Measurements from ENCODE around the gene WASHC2C. TPM values are rescaled to one million over a fixed set of nuclear protein-coding genes. Genes with fewer than 3 reads are reported as not detected.
"Not testable (repeated sequence)": the region's sequence is repeated elsewhere in the genome, so short reads cannot be mapped to it uniquely, and the experiment has no call there.

Gene WASHC2C
- total RNA-seq, 1 donor from 2014 or later: 61.5 TPM

DNA sequence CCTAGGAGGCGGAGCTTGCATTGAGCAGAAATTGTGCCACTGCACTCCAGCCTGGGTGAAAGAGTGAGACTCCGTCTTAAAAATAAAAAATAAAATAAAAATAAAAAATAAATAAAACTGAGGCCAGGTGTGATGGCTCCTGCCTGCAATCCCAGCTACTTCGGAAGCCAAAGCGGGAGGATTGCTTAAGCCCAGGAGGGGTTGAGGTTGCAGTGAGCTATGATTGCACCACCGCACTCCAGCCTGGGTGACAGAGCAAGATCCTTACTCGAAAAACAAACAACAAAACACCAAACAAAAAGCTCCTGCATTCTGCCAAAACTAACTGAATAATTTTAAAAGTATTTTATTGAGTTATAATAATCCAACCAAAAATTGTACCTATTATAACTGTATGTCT, 84.0 kb downstream of the WASHC2C start:
- ATAC-seq: no peak
- no peak for DNase-seq
- Histone ChIP-seq H3K4me3 (no peak overlapping the region), H3K36me3 (no peaks in the 10 kb centered on the region), H3K27ac (no peak overlapping the region), H3K9me3 (no peaks in the 10 kb centered on the region), H3K27me3 (ENCODE audit: low read depth) (no peaks in the 10 kb centered on the region), H3K4me1 (no peaks in the 10 kb centered on the region)
- intact Hi-C loops (cut with DNase I): no loop called here
- TF ChIP-seq CTCF (IDR thresholded peaks at IDR 0.05): no peak

DNA sequence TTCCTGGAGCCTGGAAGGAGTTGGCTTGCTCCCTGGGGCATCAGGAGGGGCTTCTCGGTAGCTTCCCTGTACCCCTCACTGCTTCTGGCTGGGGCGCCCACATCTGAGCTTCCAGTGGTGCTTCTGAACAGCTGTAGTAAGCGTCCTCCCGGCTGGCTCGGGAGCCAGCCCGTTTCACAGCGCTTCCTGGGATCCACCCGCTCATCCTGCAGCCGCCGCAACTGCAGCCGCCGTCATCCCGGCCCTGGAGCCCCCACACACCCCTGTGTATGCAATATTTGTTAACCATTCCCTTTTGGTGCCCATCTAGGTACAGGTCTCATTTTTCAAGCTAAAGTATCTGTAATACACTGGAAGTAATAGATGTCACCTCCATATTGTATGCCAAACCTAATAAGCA, 85.9 kb downstream of the WASHC2C start:
- H3K27ac ChIP-seq; H3K4me3 ChIP-seq; ATAC-seq; DNase-seq; H3K36me3 ChIP-seq; H3K27me3 ChIP-seq (ENCODE audit: low read depth); intact Hi-C loops (cut with DNase I); H3K4me1 ChIP-seq; H3K9me3 ChIP-seq: not testable (repeated sequence)

GRCh38 chr10:45814146-45814545, 87.1 kb downstream of the WASHC2C start:
- DNase-seq; ATAC-seq; H3K9me3 ChIP-seq; intact Hi-C loops (cut with DNase I); H3K4me3 ChIP-seq; H3K27ac ChIP-seq; H3K4me1 ChIP-seq; H3K36me3 ChIP-seq; H3K27me3 ChIP-seq (ENCODE audit: low read depth): not testable (repeated sequence)

DNA sequence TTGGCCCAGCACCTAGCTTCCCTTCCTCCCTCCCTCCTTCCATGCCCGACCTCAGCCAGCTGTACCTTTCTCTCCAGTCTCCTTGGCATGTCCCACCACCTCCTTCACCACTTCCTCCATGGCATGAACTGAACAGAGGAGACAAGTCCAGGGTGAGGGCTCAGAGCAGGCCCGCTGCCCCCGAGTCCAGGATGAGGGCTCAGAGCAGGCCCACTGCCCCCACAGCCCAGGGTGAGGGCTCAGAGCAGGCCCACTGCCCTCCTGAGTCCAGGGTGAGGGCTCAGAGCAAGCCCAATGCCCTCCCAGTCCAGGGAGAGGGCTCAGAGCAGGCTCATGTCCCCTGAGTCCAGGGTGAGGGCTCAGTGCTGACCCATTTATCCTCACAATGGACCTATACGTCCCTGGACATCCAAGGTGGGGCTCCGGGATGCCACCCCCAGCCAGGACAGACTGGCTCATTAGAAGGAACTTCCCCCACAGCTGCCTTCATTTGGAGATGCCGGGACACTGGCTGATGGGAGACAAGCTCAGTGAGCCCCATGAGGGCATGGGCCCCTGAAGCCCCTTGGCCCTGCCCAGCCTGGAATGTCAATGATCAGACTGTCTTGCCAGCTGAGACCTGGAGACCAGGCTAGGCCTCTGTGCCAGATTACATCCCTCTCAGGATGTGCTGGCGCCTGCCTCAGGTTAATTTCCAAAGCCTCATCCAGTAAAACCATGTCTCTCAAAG, 90.2 kb downstream of the WASHC2C start:
- Histone ChIP-seq H3K4me3 (no peak overlapping the region), H3K27ac (no peak overlapping the region), H3K27me3 (ENCODE audit: low read depth) (no peaks in the 10 kb centered on the region), H3K9me3 (no peaks in the 10 kb centered on the region), H3K4me1 (no peaks in the 10 kb centered on the region), H3K36me3 (no peaks in the 10 kb centered on the region)
- no peak for TF ChIP-seq CTCF (IDR thresholded peaks at IDR 0.05)
- intact Hi-C loops (cut with DNase I): no loop called here
- no peak for DNase-seq
- ATAC-seq: no peak

DNA sequence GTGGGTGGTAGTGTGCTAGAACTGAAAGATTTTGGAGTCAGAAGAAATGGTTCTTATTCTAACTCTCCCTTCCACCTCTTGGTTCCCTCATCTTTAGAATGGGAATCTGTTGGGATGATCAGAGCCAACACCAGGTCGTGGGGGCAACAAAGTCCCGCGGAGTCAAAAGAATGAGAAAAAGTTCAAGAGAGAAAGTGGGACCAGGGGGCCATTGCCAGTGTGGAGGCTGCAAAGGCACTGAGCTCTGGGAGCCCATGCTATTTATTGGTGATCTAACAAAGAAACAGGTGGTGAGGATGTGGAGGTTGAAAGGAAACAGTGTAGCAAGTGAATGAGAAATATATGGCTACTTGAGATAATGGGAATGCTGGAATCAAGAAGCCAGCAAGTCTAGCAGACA, 90.8 kb downstream of the WASHC2C start:
- Histone ChIP-seq H3K4me1 (no peaks in the 10 kb centered on the region), H3K27ac (no peak overlapping the region), H3K9me3 (no peaks in the 10 kb centered on the region), H3K27me3 (ENCODE audit: low read depth) (no peaks in the 10 kb centered on the region), H3K4me3 (no peak overlapping the region), H3K36me3 (no peaks in the 10 kb centered on the region)
- DNase-seq (no peak), ATAC-seq (no peak)
- no peak for TF ChIP-seq CTCF (IDR thresholded peaks at IDR 0.05)
- intact Hi-C loops (cut with DNase I): no loop called here

GRCh38 chr10:45819552-45819951, 92.5 kb downstream of the WASHC2C start:
- H3K36me3 ChIP-seq: no peaks in the 10 kb centered on the region
- H3K9me3 ChIP-seq: no peaks in the 10 kb centered on the region
- no peak for ATAC-seq

DNA sequence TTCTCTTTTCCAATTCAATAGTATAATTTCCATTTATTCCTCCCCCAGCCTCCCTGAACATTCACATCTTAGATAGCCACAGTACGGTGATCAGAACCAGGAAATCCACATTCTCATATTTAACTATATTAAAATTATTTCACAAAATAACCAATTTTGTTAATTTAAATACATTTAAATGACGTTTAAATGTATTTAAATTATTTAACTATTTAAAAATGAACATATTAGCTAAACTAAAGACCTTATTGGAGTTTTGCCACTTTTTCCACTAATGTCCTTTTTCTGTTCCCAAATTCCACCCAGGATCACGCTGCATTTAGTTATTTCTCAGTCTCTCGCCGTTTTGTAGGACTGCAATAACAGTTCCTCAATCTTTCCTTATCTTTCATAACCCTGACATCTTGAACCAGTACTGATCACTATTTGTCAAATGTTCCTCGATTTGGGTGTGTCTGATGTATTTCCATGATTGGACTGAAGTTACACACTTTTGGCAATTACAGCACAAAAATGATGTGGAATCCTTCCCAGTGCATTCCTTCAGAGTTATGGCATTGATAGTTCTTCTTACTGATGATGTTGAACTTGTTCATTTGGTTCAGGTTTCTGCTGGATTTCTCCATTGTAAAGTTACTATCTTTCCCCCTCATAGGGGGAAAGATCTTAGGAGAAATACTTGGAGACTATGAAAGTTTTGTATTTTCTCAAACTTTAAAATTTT, 93.2 kb downstream of the WASHC2C start:
- H3K9me3 ChIP-seq; DNase-seq; H3K36me3 ChIP-seq; intact Hi-C loops (cut with DNase I); H3K27me3 ChIP-seq (ENCODE audit: low read depth); H3K4me3 ChIP-seq; ATAC-seq; H3K4me1 ChIP-seq; H3K27ac ChIP-seq: not testable (repeated sequence)

More at GRCh38 chr10:45819552-45819951, 92.5 kb downstream of the WASHC2C start:
- Histone ChIP-seq H3K4me3 (no peak overlapping the region), H3K4me1 (no peaks in the 10 kb centered on the region), H3K27ac (no peak overlapping the region), H3K27me3 (ENCODE audit: low read depth) (no peaks in the 10 kb centered on the region)
- intact Hi-C loops (cut with DNase I): no loop called here
- DNase-seq: no peak
- TF ChIP-seq CTCF (IDR thresholded peaks at IDR 0.05): no peak

- ATAC-seq; H3K9me3 ChIP-seq; H3K36me3 ChIP-seq; H3K27ac ChIP-seq; DNase-seq; intact Hi-C loops (cut with DNase I); H3K4me1 ChIP-seq; H3K27me3 ChIP-seq (ENCODE audit: low read depth); H3K4me3 ChIP-seq: not testable (repeated sequence)
These were observed 95.9 kb downstream of the WASHC2C start for GRCh38 chr10:45822918-45823317.

Data from lower lobe of right lung (tissue), 2 donors.